ENCODE measurements around the gene TLE3.

GRCh38 chr15:70093070-70093469, 4.6 kb downstream of the TLE3 start:
- TF ChIP-seq CTCF (IDR thresholded peaks at IDR 0.05) (no peak), POLR2A (IDR thresholded peaks at IDR 0.05) (no peak)

Measured in body of pancreas (tissue), 4 donors.